Measurements from ENCODE around the gene EFNA2. TPM values are rescaled to one million over a fixed set of nuclear protein-coding genes. Genes with fewer than 3 reads are reported as not detected.
A peak's percentile ranks its signal among the peaks of the same experiment; 100 is the strongest.

EFNA2 gene
- total RNA-seq, 1 experiment from 2014 or later, result not detected

DNA sequence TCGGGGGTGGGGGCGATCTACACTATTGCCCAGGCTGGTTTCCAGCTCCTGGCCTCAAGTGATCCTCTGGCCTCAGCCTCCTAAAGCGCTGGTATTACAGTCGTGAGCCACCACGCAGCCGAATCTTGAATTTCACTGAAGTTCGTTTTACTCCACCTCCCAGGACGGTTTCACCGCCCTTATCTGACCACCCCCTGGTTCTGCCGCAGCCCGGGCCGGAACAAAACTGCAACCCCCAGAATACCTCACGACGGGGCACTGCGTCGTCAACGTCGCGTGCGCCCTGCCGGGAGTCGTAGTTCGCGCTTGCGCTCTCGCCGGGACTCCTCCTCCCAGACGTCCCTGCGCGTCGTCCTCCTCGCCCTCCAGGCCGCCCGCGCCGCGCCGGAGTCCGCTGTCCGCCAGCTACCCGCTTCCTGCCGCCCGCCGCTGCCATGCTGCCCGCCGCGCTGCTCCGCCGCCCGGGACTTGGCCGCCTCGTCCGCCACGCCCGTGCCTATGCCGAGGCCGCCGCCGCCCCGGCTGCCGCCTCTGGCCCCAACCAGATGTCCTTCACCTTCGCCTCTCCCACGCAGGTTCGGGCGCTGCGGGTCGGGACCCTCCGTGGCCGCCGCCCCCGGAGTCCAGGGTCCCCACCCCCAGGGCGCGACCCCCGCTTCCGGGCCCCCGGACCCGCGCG is 44.1 kb upstream of the EFNA2 start, which contains the start of gene ATP5F1D:
Gene ATP5F1D, plus strand, starts transcription at position 335 of the 679 bp plus-strand sequence. Its CDS starts 100 bp downstream, at position 435.
- intact Hi-C loops (cut with micrococcal nuclease), result no loop called here
- H3K9me2 ChIP-seq (replicated peaks; ENCODE audit: low read length), result no peaks in the 10 kb centered on the region
- ChIA-PET POLR2A (ENCODE audit: unreplicated experiment) (no interaction called here), CTCF (interaction anchor here (0.6 kb wide), 1 partner anchor 16 kb away, joined by 5 read pairs; no protein-coding TSS in a partner anchor)
- H3F3A ChIP-seq (ENCODE audit: low read length, unreplicated experiment), result no peaks in the 10 kb centered on the region
- peaks cover 44% of the 10 kb centered on the region for H3K79me2 ChIP-seq (ENCODE audit: low read length)
- no peaks in the 10 kb centered on the region for H3K27me3 ChIP-seq (ENCODE audit: low read length)
- TF ChIP-seq CTCF (conservative IDR thresholded peaks at IDR 0.05; ENCODE audit: low read depth, low read length) (no peak), EZH2phosphoT487 (IDR thresholded peaks at IDR 0.05; ENCODE audit: borderline replicate concordance, low read length) (no peak), EZH2 (IDR thresholded peaks at IDR 0.05; ENCODE audit: low read length, unreplicated experiment) (no peak)
- no peaks in the 10 kb centered on the region for H3K9me3 ChIP-seq (ENCODE audit: low read length)
- peak within 1 kb of the TSS; percentile 93 for H3K9ac ChIP-seq (ENCODE audit: low read length)
- peaks cover 28% of the 10 kb centered on the region for H3K4me1 ChIP-seq (ENCODE audit: insufficient read depth, low read length)
- peak within 1 kb of the TSS; percentile 63 for H2AFZ ChIP-seq (ENCODE audit: low read length)
- H3K4me2 ChIP-seq (ENCODE audit: low read length), result peak within 1 kb of the TSS; percentile 84
- H3K27ac ChIP-seq (ENCODE audit: low read length), result peak within 1 kb of the TSS; percentile 26
- no peaks in the 10 kb centered on the region for H4K20me1 ChIP-seq (ENCODE audit: low read length)
- no TSS peak for BruUV-seq (replicated peaks)
- peak; percentile 92 for DNase-seq
- H3K36me3 ChIP-seq (ENCODE audit: low read depth, low read length), result no peaks in the 10 kb centered on the region
- H3K4me3 ChIP-seq (ENCODE audit: low read length), result peak within 1 kb of the TSS; percentile 86
- ATAC-seq, result peak; percentile 58

DNA sequence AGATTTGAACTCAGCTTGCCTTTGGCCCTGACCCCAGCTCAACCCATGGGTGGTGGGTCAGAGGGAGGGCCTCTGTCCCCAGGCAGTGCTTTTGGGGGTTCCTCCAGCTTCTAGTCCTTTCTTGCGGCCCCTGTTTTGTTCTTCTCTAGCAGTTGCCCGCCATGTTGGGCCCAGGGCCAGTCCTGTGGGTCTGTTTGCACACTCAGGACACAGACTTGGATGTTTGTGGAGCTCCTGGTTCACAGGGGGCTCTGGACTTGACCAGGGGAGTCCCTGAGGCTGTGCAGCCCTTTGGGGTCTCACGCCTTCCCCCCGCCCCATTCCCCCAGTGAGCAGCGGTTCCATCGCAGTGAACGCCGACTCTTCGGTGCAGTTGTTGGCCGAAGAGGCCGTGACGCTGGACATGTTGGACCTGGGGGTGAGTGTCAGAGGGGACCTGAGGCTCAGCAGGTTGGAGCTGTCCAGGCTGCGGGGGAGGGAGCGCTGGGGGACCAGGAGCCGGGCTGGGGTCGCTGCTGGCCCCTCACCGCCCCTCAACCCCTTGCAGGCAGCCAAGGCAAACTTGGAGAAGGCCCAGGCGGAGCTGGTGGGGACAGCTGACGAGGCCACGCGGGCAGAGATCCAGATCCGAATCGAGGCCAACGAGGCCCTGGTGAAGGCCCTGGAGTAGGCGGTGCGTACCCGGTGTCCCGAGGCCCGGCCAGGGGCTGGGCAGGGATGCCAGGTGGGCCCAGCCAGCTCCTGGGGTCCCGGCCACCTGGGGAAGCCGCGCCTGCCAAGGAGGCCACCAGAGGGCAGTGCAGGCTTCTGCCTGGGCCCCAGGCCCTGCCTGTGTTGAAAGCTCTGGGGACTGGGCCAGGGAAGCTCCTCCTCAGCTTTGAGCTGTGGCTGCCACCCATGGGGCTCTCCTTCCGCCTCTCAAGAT is 41.6 kb upstream of the EFNA2 start:
- no peaks in the 10 kb centered on the region for H3K9me2 ChIP-seq (replicated peaks; ENCODE audit: low read length)
- H3K9me3 ChIP-seq (ENCODE audit: low read length), result no peaks in the 10 kb centered on the region
- no peaks in the 10 kb centered on the region for H3F3A ChIP-seq (ENCODE audit: low read length, unreplicated experiment)
- ChIA-PET POLR2A (ENCODE audit: unreplicated experiment) (interaction anchor here (1.8 kb wide), 1 partner anchor 25 kb away, joined by 6 read pairs; no protein-coding TSS in a partner anchor), CTCF (interaction anchor here (0.5 to 2.6 kb wide), 9 partner anchors 18 to 1024 kb away, joined by 3 to 124 read pairs (median 5); partner anchors contain the start of genes CIRBP and FAM174C)
- TF ChIP-seq CTCF (conservative IDR thresholded peaks at IDR 0.05; ENCODE audit: low read depth, low read length), result peak; percentile 87
- no peak for TF ChIP-seq EZH2 (IDR thresholded peaks at IDR 0.05; ENCODE audit: low read length, unreplicated experiment)
- H3K4me2 ChIP-seq (ENCODE audit: low read length), result peak overlapping the region; percentile 84
- peak overlapping the region; percentile 86 for H3K4me3 ChIP-seq (ENCODE audit: low read length)
- H3K9ac ChIP-seq (ENCODE audit: low read length), result no peak overlapping the region
- BruUV-seq (replicated peaks), result no TSS peak
- ATAC-seq (peak; percentile 27), DNase-seq (peak; percentile 72)
- H3K4me1 ChIP-seq (ENCODE audit: insufficient read depth, low read length), result peaks cover 37% of the 10 kb centered on the region
- no peak overlapping the region for H2AFZ ChIP-seq (ENCODE audit: low read length)
- no peaks in the 10 kb centered on the region for H3K27me3 ChIP-seq (ENCODE audit: low read length)
- no peaks in the 10 kb centered on the region for H4K20me1 ChIP-seq (ENCODE audit: low read length)
- peaks cover 44% of the 10 kb centered on the region for H3K79me2 ChIP-seq (ENCODE audit: low read length)
- no peaks in the 10 kb centered on the region for H3K36me3 ChIP-seq (ENCODE audit: low read depth, low read length)
- intact Hi-C loops (cut with micrococcal nuclease), result loop anchor here (1.0 kb wide), 1 partner anchor 22 kb away; no protein-coding TSS in a partner anchor
- no peak overlapping the region for H3K27ac ChIP-seq (ENCODE audit: low read length)

All from PC-3 (cell line).